Ramos (cell line): ENCODE results near the gene EVL.
"Not testable (repeated sequence)": the region's sequence is repeated elsewhere in the genome, so short reads cannot be mapped to it uniquely, and the experiment has no call there.

ENCODE experiments used
- in situ Hi-C: fragments of 300-500 bp; cut with MboI; formaldehyde crosslinking; loops from one replicate; pipeline ENCODE4 v1.14.3; 2022; ENCODE audit warnings: low sequenced_read_pairs; ENCODE audit not compliant: unreplicated experiment

Gene EVL

GRCh38 chr14:100155756-100156616 lies 90.8 kb downstream of the EVL start:
- in situ Hi-C loops = no loop called here

GRCh38 chr14:100156776-100157175 lies 91.6 kb downstream of the EVL start:
- in situ Hi-C loops = no loop called here

- in situ Hi-C loops = not testable (repeated sequence)
Measured at GRCh38 chr14:100157548-100158232, 92.5 kb downstream of the EVL start.

- in situ Hi-C loops = no loop called here
Measured at GRCh38 chr14:100158566-100159093, 93.4 kb downstream of the EVL start.

- in situ Hi-C loops = no loop called here
Measured at GRCh38 chr14:100159094-100159864, 94.1 kb downstream of the EVL start, which contains the start of gene DEGS2. TSS of gene DEGS2 (minus strand) at chr14:100159645. CDS start at chr14:100159587, 58 bp downstream.

- in situ Hi-C loops = no loop called here
Measured at GRCh38 chr14:100159865-100160533, 94.8 kb downstream of the EVL start.

- in situ Hi-C loops = no loop called here
Measured at GRCh38 chr14:100160534-100160916, 95.3 kb downstream of the EVL start.

GRCh38 chr14:100165376-100165775 lies 100.2 kb downstream of the EVL start:
- in situ Hi-C loops = no loop called here

GRCh38 chr14:100165831-100166440 lies 100.7 kb downstream of the EVL start:
- in situ Hi-C loops = no loop called here

- in situ Hi-C loops = no loop called here
Measured at GRCh38 chr14:100168506-100168905, 103.3 kb downstream of the EVL start.

GRCh38 chr14:100170880-100171279 lies 105.7 kb downstream of the EVL start:
- in situ Hi-C loops = no loop called here

- in situ Hi-C loops = no loop called here
Measured at GRCh38 chr14:100172811-100173210, 107.6 kb downstream of the EVL start.

- in situ Hi-C loops = no loop called here
Measured at GRCh38 chr14:100173353-100173752, 108.1 kb downstream of the EVL start.

GRCh38 chr14:100176811-100177327 lies 111.6 kb downstream of the EVL start:
- in situ Hi-C loops = loop anchor here (25.0 kb wide), 1 partner anchor 190 kb away; no protein-coding TSS in a partner anchor

- in situ Hi-C loops = loop anchor here (25.0 kb wide), 1 partner anchor 191 kb away; no protein-coding TSS in a partner anchor
Measured at GRCh38 chr14:100178691-100179090, 113.5 kb downstream of the EVL start.

- in situ Hi-C loops = loop anchor here (25.0 kb wide), 1 partner anchor 193 kb away; no protein-coding TSS in a partner anchor
Measured at GRCh38 chr14:100180671-100181070, 115.4 kb downstream of the EVL start.

GRCh38 chr14:100181876-100182551 lies 116.8 kb downstream of the EVL start:
- in situ Hi-C loops = loop anchor here (25.0 kb wide), 1 partner anchor 195 kb away; no protein-coding TSS in a partner anchor

GRCh38 chr14:100187247-100187833 lies 122.1 kb downstream of the EVL start:
- in situ Hi-C loops = loop anchor here (25.0 kb wide), 1 partner anchor 200 kb away; no protein-coding TSS in a partner anchor
